Prostate gland (tissue), 2 donors: ENCODE data around the gene FRMD6.

Source experiments
- POLR2A ChIP-seq: fragments of 450-650 bp; IDR thresholded peaks from one replicate; pipeline ENCODE4 v1.6.1; 2016; ENCODE audit warnings: antibody characterized with exemption, mild to moderate bottlenecking
- TF ChIP-seq, protein P1 (sequence below), 4 experiments: fragments of 200-600 bp in 2 of 4; fragments of 450-650 bp in 2 of 4; sonication (generic) in 2 of 4; IDR thresholded peaks; 1 replicate in 3 of 4; 2 replicates in 1 of 4; pipeline ENCODE4 v1.5.1; 2016 to 2019; ENCODE audit warnings: antibody characterized with exemption in 4 of 4, mild to moderate bottlenecking in 2 of 4, moderate library complexity in 2 of 4

DNA sequence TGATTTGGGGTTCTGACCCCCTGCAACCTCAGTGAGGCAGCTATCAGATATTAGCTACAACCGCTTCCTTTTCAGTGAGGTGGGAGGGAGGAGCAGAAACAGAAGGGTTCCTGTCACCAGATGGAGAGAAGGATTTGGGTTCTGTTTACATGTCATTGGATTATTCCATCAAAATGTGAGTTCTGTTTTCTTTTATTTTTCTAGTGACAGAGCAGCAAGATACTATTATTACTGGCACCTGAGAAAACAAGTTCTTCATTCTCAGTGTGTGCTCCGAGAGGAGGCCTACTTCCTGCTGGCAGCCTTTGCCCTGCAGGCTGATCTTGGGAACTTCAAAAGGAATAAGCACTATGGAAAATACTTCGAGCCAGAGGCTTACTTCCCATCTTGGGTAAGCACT lies 52.8 kb downstream of the FRMD6 start:
- no peak for TF ChIP-seq POLR2A
- TF ChIP-seq, protein P1, sequence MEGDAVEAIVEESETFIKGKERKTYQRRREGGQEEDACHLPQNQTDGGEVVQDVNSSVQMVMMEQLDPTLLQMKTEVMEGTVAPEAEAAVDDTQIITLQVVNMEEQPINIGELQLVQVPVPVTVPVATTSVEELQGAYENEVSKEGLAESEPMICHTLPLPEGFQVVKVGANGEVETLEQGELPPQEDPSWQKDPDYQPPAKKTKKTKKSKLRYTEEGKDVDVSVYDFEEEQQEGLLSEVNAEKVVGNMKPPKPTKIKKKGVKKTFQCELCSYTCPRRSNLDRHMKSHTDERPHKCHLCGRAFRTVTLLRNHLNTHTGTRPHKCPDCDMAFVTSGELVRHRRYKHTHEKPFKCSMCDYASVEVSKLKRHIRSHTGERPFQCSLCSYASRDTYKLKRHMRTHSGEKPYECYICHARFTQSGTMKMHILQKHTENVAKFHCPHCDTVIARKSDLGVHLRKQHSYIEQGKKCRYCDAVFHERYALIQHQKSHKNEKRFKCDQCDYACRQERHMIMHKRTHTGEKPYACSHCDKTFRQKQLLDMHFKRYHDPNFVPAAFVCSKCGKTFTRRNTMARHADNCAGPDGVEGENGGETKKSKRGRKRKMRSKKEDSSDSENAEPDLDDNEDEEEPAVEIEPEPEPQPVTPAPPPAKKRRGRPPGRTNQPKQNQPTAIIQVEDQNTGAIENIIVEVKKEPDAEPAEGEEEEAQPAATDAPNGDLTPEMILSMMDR (IDR thresholded peaks at IDR 0.05), result no peak
